GM12878 (cell line): ENCODE results near the gene SKA3. TPM values are rescaled to one million over a fixed set of nuclear protein-coding genes. Genes with fewer than 3 reads are reported as not detected.

ENCODE experiments used
- ATAC-seq: fragments of 200-7000 bp; cut with Tn5 transposase; 3 replicates; pipeline ENCODE4 v1.9.1; 2020; ENCODE audit warnings: mild to moderate bottlenecking, moderate library complexity
- BruUV-seq: library from RNA; stranded (reverse); fragments of 400-500 nt; replicated peaks from 2 replicates; lab custom pipeline; 2021; lab: Mats Ljungman, UMichigan
- CTCF ChIA-PET: fragments of 300-600 bp; sonication (Branson Sonifier 250); formaldehyde crosslinking; extraction: SDS; loops from one replicate; lab custom pipeline; 2021; ENCODE audit warnings: inconsistent platforms; lab: Yijun Ruan, JAX
- POLR2A ChIA-PET: fragments of 350-600 bp; formaldehyde crosslinking; extraction: SDS; loops from one replicate; lab custom pipeline; 2021; ENCODE audit warnings: inconsistent platforms; lab: Charles Lee
- RAD21 ChIA-PET: fragments of 300-600 bp; sonication (Branson Sonifier 250); formaldehyde crosslinking; loops from one replicate; lab custom pipeline; 2023; ENCODE audit warnings: antibody characterized with exemption; ENCODE audit not compliant: unreplicated experiment; lab: Charles Lee
- SMC1A ChIA-PET: fragments of 300-600 bp; sonication (Branson Sonifier 250); formaldehyde crosslinking; loops from one replicate; lab custom pipeline; 2023; ENCODE audit not compliant: unreplicated experiment, uncharacterized antibody; lab: Charles Lee
- DNase-seq: peaks from one replicate; pipeline ENCODE4 v3.0.0-alpha.2; 2011; ENCODE audit warnings: low read depth, low spot score
- FAIRE-seq: peaks from 3 replicates; lab custom pipeline; 2011; peaks lifted over from hg19 to GRCh38; lab: Jason Lieb, UNC
- H2AFZ ChIP-seq: 2 replicates; pipeline ENCODE4 v1.6.0; 2011; ENCODE audit warnings: low read depth, low read length, control low read depth; ENCODE audit not compliant: control insufficient read depth
- H3K27ac ChIP-seq: 2 replicates; pipeline ENCODE4 v1.5.1; 2011; ENCODE audit warnings: control low read depth; ENCODE audit not compliant: control insufficient read depth, insufficient read depth
- H3K27me3 ChIP-seq, 2 experiments: replicated peaks in 1 of 2; 2 replicates each; pipeline versions ENCODE4 v1.6.0 to v1.6.1; 2011; ENCODE audit warnings: low read length in 1 of 2; ENCODE audit not compliant: control insufficient read depth in 2 of 2, insufficient read depth in 2 of 2
- H3K36me3 ChIP-seq, 2 experiments: 2 replicates each; pipeline ENCODE4 v1.5.1; 2011; ENCODE audit warnings: low read length in 1 of 2; ENCODE audit not compliant: control insufficient read depth in 2 of 2, insufficient read depth in 2 of 2
- H3K4me1 ChIP-seq: 2 replicates; pipeline ENCODE4 v1.6.1; 2011; ENCODE audit warnings: mild to moderate bottlenecking, low read length, moderate library complexity, mixed read lengths; ENCODE audit not compliant: control insufficient read depth, insufficient read depth
- H3K4me2 ChIP-seq: 2 replicates; pipeline ENCODE4 v1.6.0; 2011; ENCODE audit warnings: control low read depth; ENCODE audit not compliant: control insufficient read depth, insufficient read depth
- H3K4me3 ChIP-seq: fragments of 200-600 bp; sonication (generic); 2 replicates; pipeline ENCODE4 v1.5.1; 2016
- H3K79me2 ChIP-seq: 2 replicates; pipeline ENCODE4 v1.6.0; 2011; ENCODE audit warnings: low read length; ENCODE audit not compliant: control insufficient read depth, insufficient read depth
- H3K9ac ChIP-seq: 2 replicates; pipeline ENCODE4 v1.8.0; 2011; ENCODE audit warnings: low read length, control low read depth, mixed read lengths; ENCODE audit not compliant: control insufficient read depth, insufficient read depth
- H3K9me3 ChIP-seq: replicated peaks from 3 replicates; pipeline ENCODE4 v1.5.1; 2011; ENCODE audit warnings: mild to moderate bottlenecking, low read length; ENCODE audit not compliant: control insufficient read depth, insufficient read depth
- H4K20me1 ChIP-seq: 2 replicates; pipeline ENCODE4 v1.6.0; 2011; ENCODE audit not compliant: control insufficient read depth, insufficient read depth
- FOS ChIP-seq: IDR thresholded peaks from 3 replicates; pipeline ENCODE4 v1.6.1; 2011; ENCODE audit warnings: borderline replicate concordance; ENCODE audit not compliant: insufficient read length; ENCODE audit errors: extremely low read depth
- GATAD2B ChIP-seq: fragments of 450-650 bp; conservative IDR thresholded peaks from 2 replicates; pipeline ENCODE4 v1.6.1; 2017; ENCODE audit warnings: low read depth, mild to moderate bottlenecking, moderate library complexity
- HCFC1 ChIP-seq: fragments of 150-350 bp; IDR thresholded peaks from 2 replicates; pipeline ENCODE4 v1.6.1; 2014; ENCODE audit warnings: low read length
- IKZF1 ChIP-seq: fragments of 450-650 bp; conservative IDR thresholded peaks from 2 replicates; pipeline ENCODE4 v1.6.1; 2017; ENCODE audit warnings: antibody characterized with exemption, mild to moderate bottlenecking
- KAT2A ChIP-seq: conservative IDR thresholded peaks from 2 replicates; pipeline ENCODE4 v1.6.1; 2011; ENCODE audit warnings: low read depth, low read length; ENCODE audit not compliant: control insufficient read depth
- KLF5 ChIP-seq: fragments of 450-650 bp; IDR thresholded peaks from 2 replicates; pipeline ENCODE4 v1.6.1; 2014; ENCODE audit warnings: mild to moderate bottlenecking; ENCODE audit not compliant: partially characterized antibody
- RB1 ChIP-seq: fragments of 450-650 bp; formaldehyde crosslinking; IDR thresholded peaks from 2 replicates; pipeline ENCODE4 v1.6.1; 2017; ENCODE audit warnings: mild to moderate bottlenecking, borderline replicate concordance
- RUNX3 ChIP-seq: IDR thresholded peaks from 2 replicates; pipeline ENCODE4 v1.6.1; 2012; ENCODE audit warnings: low read length, inconsistent platforms
- SIX5 ChIP-seq: IDR thresholded peaks from 2 replicates; pipeline ENCODE4 v1.6.1; 2011; ENCODE audit warnings: mild to moderate bottlenecking, low read depth, low read length, moderate library complexity; ENCODE audit not compliant: severe bottlenecking
- SREBF1 ChIP-seq: IDR thresholded peaks from 2 replicates; pipeline ENCODE4 v1.6.1; 2012; ENCODE audit warnings: mild to moderate bottlenecking, low read length
- SREBF2 ChIP-seq: IDR thresholded peaks from 2 replicates; pipeline ENCODE4 v1.6.1; 2012; ENCODE audit warnings: mild to moderate bottlenecking, low read length
- SUZ12 ChIP-seq: fragments of 200-600 bp; sonication (generic); IDR thresholded peaks from one replicate; pipeline ENCODE4 v1.6.1; 2018; ENCODE audit warnings: antibody characterized with exemption, mild to moderate bottlenecking; ENCODE audit not compliant: unreplicated experiment
- TCF12 ChIP-seq: IDR thresholded peaks from 2 replicates; pipeline ENCODE4 v1.6.1; 2011; ENCODE audit warnings: low read depth, mild to moderate bottlenecking, low read length
- YBX1 ChIP-seq: fragments of 450-650 bp; IDR thresholded peaks from 2 replicates; pipeline ENCODE4 v1.6.1; 2016; ENCODE audit warnings: antibody characterized with exemption
- WGBS: methylation state at CpG from one replicate; pipeline ENCODE4 v1.1.6; 2016; ENCODE audit warnings: low lambda C conversion rate; ENCODE audit not compliant: insufficient replicate concordance, insufficient coverage; ENCODE audit errors: missing lambda C conversion rate; 5-methylcytosine and 5-hydroxymethylcytosine counted together
- in situ Hi-C: fragments of 300-500 bp; cut with MboI; formaldehyde crosslinking; loops from 9 replicates; pipeline ENCODE4 v1.14.3; 2018; ENCODE audit warnings: mixed read lengths
- intact Hi-C: fragments of 100-400 bp; cut with micrococcal nuclease; formaldehyde crosslinking; loops from one replicate; pipeline ENCODE4 v1.14.2; 2022; ENCODE audit not compliant: unreplicated experiment
- polyA plus RNA-seq, 11 experiments: library from polyadenylated mRNA; depleted of rRNA in 4 of 11; unstranded in 6 of 11; stranded (reverse) in 5 of 11; fragments of >200 nt; fragmentation: Nextera tagmentation in 4 of 11; fragmentation: Illumina TruSeq in 1 of 11; extraction: Ambion mirVana in 4 of 11; extraction: Trizol in 1 of 11; gene quantifications; 1 replicate in 1 of 11; 2 replicates in 10 of 11; pipeline versions ENCODE4 v1.2.1 to v1.2.3, GENCODE V29; 2011 to 2016; ENCODE audit warnings: inconsistent platforms in 2 of 11, missing spikeins in 2 of 11, low read depth in 1 of 11
- total RNA-seq, 4 experiments: library from RNA; depleted of rRNA in 3 of 4; stranded (reverse); fragments of >200 nt in 3 of 4; fragmentation: Illumina TruSeq in 1 of 4; extraction: Trizol in 1 of 4; gene quantifications; 2 replicates each; pipeline versions ENCODE4 v1.2.1 to v1.2.3, GENCODE V29; 2013 to 2021
- TF ChIP-seq, protein P1 (sequence below): fragments of 450-650 bp; IDR thresholded peaks from 2 replicates; pipeline ENCODE4 v1.6.1; 2017; ENCODE audit warnings: borderline replicate concordance
- TF ChIP-seq, protein P2 (sequence below): IDR thresholded peaks from 2 replicates; pipeline ENCODE4 v1.6.1; 2012; ENCODE audit warnings: low read depth, low read length, improper control_type of control experiment
- TF ChIP-seq, protein P3 (sequence below): fragments of 450-650 bp; formaldehyde crosslinking; IDR thresholded peaks from 2 replicates; pipeline ENCODE4 v1.5.0; 2022; ENCODE audit warnings: mild to moderate bottlenecking, missing genetic modification characterization

Gene SKA3
- total and polyA plus RNA-seq, 10 of the 15 experiments (the other 5 are each of a cell fraction or from before 2014, with no cell fraction given), result 13.5 to 69.7 (median 26.3) TPM

DNA sequence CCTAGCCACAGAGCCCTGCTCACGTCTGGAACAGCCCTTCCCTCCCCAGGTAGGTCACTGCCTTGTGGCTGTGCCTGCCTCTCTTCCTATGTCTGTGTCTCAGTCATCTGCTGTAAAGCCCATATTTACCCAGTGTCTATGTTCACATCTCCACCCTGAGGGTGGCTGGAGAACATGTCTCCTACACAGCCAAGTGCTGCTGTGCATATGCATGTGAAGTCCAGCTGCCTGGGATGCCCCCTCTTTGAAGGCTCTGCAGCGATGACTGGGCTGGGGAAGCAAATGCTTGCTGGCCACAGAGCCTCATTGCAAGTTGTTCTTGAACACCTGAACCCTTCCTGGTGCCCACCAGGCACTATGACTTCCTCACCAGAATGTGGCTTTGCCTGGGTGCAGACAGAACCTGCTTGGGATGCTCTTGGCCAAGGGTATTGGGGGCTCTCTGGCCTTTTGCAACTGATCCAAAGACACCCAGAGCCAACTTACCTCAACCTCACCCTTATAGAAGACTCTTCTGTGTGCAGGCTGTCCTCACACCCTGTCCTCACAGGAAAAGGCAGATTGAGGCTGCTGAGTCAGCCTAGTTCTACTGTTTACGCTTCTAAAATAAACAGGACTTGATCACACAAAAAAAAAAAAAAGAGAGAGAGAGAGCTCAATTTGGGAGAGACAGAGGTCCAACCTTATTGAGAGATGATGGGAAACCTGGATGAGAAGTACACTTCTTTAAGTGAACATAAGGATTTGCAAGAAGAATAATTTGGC, 26.6 kb upstream of the SKA3 start:
- DNase-seq (no peak), FAIRE-seq (no peak), ATAC-seq (no peak)
- no peak overlapping the region for H3K27ac ChIP-seq
- no peaks in the 10 kb centered on the region; a peak in 1 of 4 replicates for H3K27me3 ChIP-seq
- no peaks in the 10 kb centered on the region for H3K79me2 ChIP-seq
- ChIA-PET RAD21 (no interaction called here), SMC1A (no interaction called here), CTCF (no interaction called here), POLR2A (no interaction called here)
- in situ Hi-C loops (no loop called here), intact Hi-C loops (no loop called here)
- H3K9ac ChIP-seq, result no peak overlapping the region
- H4K20me1 ChIP-seq, result no peaks in the 10 kb centered on the region
- no peaks in the 10 kb centered on the region for H3K4me1 ChIP-seq
- H3K4me2 ChIP-seq, result no peak overlapping the region
- BruUV-seq, result no TSS peak
- H2AFZ ChIP-seq, result no peak overlapping the region
- H3K36me3 ChIP-seq, result no peaks in the 10 kb centered on the region
- H3K4me3 ChIP-seq, result no peak overlapping the region
- WGBS, result 0% methylated on average over 2 of the region's 3 CpGs
- no peaks in the 10 kb centered on the region; the same call in 2 of the 3 replicates for H3K9me3 ChIP-seq
- TF ChIP-seq, protein P1, sequence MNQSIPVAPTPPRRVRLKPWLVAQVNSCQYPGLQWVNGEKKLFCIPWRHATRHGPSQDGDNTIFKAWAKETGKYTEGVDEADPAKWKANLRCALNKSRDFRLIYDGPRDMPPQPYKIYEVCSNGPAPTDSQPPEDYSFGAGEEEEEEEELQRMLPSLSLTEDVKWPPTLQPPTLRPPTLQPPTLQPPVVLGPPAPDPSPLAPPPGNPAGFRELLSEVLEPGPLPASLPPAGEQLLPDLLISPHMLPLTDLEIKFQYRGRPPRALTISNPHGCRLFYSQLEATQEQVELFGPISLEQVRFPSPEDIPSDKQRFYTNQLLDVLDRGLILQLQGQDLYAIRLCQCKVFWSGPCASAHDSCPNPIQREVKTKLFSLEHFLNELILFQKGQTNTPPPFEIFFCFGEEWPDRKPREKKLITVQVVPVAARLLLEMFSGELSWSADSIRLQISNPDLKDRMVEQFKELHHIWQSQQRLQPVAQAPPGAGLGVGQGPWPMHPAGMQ, result no peak
- TF ChIP-seq, protein P2, sequence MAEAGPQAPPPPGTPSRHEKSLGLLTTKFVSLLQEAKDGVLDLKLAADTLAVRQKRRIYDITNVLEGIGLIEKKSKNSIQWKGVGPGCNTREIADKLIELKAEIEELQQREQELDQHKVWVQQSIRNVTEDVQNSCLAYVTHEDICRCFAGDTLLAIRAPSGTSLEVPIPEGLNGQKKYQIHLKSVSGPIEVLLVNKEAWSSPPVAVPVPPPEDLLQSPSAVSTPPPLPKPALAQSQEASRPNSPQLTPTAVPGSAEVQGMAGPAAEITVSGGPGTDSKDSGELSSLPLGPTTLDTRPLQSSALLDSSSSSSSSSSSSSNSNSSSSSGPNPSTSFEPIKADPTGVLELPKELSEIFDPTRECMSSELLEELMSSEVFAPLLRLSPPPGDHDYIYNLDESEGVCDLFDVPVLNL, result no peak
- no peak for TF ChIP-seq GATAD2B
- TF ChIP-seq RB1, result no peak
- TF ChIP-seq HCFC1, result no peak
- TF ChIP-seq TCF12, result no peak
- TF ChIP-seq, protein P3, sequence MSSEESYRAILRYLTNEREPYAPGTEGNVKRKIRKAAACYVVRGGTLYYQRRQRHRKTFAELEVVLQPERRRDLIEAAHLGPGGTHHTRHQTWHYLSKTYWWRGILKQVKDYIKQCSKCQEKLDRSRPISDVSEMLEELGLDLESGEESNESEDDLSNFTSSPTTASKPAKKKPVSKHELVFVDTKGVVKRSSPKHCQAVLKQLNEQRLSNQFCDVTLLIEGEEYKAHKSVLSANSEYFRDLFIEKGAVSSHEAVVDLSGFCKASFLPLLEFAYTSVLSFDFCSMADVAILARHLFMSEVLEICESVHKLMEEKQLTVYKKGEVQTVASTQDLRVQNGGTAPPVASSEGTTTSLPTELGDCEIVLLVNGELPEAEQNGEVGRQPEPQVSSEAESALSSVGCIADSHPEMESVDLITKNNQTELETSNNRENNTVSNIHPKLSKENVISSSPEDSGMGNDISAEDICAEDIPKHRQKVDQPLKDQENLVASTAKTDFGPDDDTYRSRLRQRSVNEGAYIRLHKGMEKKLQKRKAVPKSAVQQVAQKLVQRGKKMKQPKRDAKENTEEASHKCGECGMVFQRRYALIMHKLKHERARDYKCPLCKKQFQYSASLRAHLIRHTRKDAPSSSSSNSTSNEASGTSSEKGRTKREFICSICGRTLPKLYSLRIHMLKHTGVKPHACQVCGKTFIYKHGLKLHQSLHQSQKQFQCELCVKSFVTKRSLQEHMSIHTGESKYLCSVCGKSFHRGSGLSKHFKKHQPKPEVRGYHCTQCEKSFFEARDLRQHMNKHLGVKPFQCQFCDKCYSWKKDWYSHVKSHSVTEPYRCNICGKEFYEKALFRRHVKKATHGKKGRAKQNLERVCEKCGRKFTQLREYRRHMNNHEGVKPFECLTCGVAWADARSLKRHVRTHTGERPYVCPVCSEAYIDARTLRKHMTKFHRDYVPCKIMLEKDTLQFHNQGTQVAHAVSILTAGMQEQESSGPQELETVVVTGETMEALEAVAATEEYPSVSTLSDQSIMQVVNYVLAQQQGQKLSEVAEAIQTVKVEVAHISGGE (CRISPR knock-in tag), result no peak
- no peak for TF ChIP-seq YBX1
- TF ChIP-seq FOS, result no peak
- TF ChIP-seq SUZ12, result no peak
- no peak for TF ChIP-seq KAT2A
- TF ChIP-seq SREBF2, result no peak
- TF ChIP-seq SIX5, result no peak
- no peak for TF ChIP-seq RUNX3
- no peak for TF ChIP-seq KLF5
- no peak for TF ChIP-seq SREBF1
- no peak for TF ChIP-seq IKZF1
